ENCODE results near the gene CHST12.

GRCh38 chr7:2474813-2475677 is 71.6 kb downstream of the CHST12 start:
- TF ChIP-seq CTCF (IDR thresholded peaks at IDR 0.05) (no peak), SMC3 (IDR thresholded peaks at IDR 0.05) (no peak), RFX5 (IDR thresholded peaks at IDR 0.05) (no peak)

All from A549 (cell line).